ENCODE data around the gene OAF.

DNA sequence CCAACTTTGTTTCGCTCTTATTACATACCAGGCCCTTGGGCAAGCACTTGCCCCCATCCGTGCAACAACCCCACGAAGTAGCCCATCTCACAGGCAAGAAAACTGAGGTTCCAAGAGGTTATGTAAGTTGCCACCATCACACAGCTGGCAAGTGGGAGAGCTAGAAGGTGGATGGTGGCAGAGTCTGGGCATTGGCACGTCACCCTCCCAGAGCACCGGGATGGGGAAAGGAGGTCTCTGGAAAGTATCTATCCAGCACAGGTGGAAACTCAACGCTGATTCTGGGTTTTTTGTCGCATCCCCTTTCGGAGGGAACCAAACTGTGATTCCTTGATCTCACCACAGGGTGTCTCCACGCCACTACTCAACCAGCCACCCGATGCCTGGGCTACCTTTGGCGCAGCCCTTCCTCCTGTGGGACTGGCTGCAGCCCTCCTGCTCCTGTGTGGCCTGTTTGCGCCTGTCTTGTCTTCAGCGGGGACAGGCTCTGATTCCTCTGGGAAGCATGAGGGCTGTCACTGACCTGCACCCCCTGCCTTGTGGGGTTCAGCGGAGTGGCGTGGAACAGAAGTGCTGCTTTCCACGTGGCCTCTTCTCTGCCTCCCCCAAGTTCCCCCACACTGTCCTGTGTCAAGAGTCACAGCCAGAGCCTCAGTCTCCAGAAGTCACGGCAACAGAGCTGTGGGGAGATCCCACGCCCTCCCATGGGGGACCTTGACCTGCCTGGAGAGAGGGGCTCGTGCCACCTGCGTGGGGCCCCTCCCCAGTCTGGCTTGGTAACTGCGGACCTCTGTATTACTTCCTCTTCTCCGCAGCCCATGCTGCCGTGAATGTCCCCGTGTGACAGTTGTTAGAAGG lies 38.5 kb upstream of the OAF start:
- TF ChIP-seq, protein P1, sequence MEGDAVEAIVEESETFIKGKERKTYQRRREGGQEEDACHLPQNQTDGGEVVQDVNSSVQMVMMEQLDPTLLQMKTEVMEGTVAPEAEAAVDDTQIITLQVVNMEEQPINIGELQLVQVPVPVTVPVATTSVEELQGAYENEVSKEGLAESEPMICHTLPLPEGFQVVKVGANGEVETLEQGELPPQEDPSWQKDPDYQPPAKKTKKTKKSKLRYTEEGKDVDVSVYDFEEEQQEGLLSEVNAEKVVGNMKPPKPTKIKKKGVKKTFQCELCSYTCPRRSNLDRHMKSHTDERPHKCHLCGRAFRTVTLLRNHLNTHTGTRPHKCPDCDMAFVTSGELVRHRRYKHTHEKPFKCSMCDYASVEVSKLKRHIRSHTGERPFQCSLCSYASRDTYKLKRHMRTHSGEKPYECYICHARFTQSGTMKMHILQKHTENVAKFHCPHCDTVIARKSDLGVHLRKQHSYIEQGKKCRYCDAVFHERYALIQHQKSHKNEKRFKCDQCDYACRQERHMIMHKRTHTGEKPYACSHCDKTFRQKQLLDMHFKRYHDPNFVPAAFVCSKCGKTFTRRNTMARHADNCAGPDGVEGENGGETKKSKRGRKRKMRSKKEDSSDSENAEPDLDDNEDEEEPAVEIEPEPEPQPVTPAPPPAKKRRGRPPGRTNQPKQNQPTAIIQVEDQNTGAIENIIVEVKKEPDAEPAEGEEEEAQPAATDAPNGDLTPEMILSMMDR (IDR thresholded peaks at IDR 0.05; ENCODE audit: insufficient read depth, low read depth, low read length): peak; percentile 74
- no peak for TF ChIP-seq EZH2 (IDR thresholded peaks at IDR 0.05; ENCODE audit: insufficient read depth, low read length)

All from astrocyte (in vitro differentiated cells and primary cell).